Renal pelvis (tissue), 12 donors: ENCODE measurements around the gene ASAP2. TPM values are rescaled to one million over a fixed set of nuclear protein-coding genes. Genes with fewer than 3 reads are reported as not detected.

ENCODE experiments used
- DNase-seq: peaks from one replicate; pipeline ENCODE4 v3.0.0-alpha.2; 2013
- long read RNA-seq, 16 experiments: transcript quantifications; one replicate each; lab custom pipeline, GENCODE V29; 2026
- polyA plus RNA-seq, 3 donors: library from polyadenylated mRNA; unstranded; fragments of 120-200 nt; gene quantifications; one replicate each; pipeline ENCODE4 v1.2.1, GENCODE V29; 2013; ENCODE audit not compliant: insufficient read length in 3 of 3

ASAP2 gene
- 10 to 100 TPM; 53.4 to 64.2 (median 57.3) TPM for polyA plus RNA-seq
- long read RNA-seq, donor 1, full-length matches to known transcripts, result 2 of 152 reads
- long read RNA-seq, donor 1, partial matches to known transcripts, result 142 of 152 reads
- long read RNA-seq, donor 1, other reads (novel, unspliced or antisense), result 8 of 152 reads
- long read RNA-seq, donor 2, partial matches to known transcripts, result 120 of 131 reads
- long read RNA-seq, donor 2, other reads (novel, unspliced or antisense), result 11 of 131 reads
- long read RNA-seq, donor 3, full-length matches to known transcripts, result 2 of 25 reads
- long read RNA-seq, donor 3, partial matches to known transcripts, result 23 of 25 reads
- long read RNA-seq, donor 3, other reads (novel, unspliced or antisense), result 0 of 25 reads
- long read RNA-seq, donor 4, partial matches to known transcripts, result 105 of 112 reads
- long read RNA-seq, donor 4, other reads (novel, unspliced or antisense), result 6 of 112 reads
- long read RNA-seq, donor 5, full-length matches to known transcripts, result 2 of 32 reads
- long read RNA-seq, donor 5, partial matches to known transcripts, result 30 of 32 reads
- long read RNA-seq, donor 5, other reads (novel, unspliced or antisense), result 0 of 32 reads
- long read RNA-seq, donor 6, full-length matches to known transcripts, result 5 of 39 reads
- long read RNA-seq, donor 6, partial matches to known transcripts, result 34 of 39 reads
- long read RNA-seq, donor 6, other reads (novel, unspliced or antisense), result 0 of 39 reads
- long read RNA-seq, donor 7, full-length matches to known transcripts, result 3 of 38 reads
- long read RNA-seq, donor 7, partial matches to known transcripts, result 35 of 38 reads
- long read RNA-seq, donor 7, other reads (novel, unspliced or antisense), result 0 of 38 reads
- long read RNA-seq, donor 8, full-length matches to known transcripts, result 1 of 45 reads
- long read RNA-seq, donor 8, partial matches to known transcripts, result 36 of 45 reads
- long read RNA-seq, donor 8, other reads (novel, unspliced or antisense), result 8 of 45 reads
- long read RNA-seq, donor 9, full-length matches to known transcripts, result 4 of 149 reads
- long read RNA-seq, donor 9, partial matches to known transcripts, result 131 of 149 reads
- long read RNA-seq, donor 9, other reads (novel, unspliced or antisense), result 14 of 149 reads
- long read RNA-seq, donor 10, partial matches to known transcripts, result 22 of 22 reads
- long read RNA-seq, donor 10, other reads (novel, unspliced or antisense), result 0 of 22 reads
- long read RNA-seq, donor 11, full-length matches to known transcripts, result 4 of 10 reads
- long read RNA-seq, donor 11, partial matches to known transcripts, result 6 of 10 reads
- long read RNA-seq, donor 11, other reads (novel, unspliced or antisense), result 0 of 10 reads
- long read RNA-seq, donor 12, full-length matches to known transcripts, result 3 of 119 reads
- long read RNA-seq, donor 12, partial matches to known transcripts, result 100 of 119 reads
- long read RNA-seq, donor 12, other reads (novel, unspliced or antisense), result 16 of 119 reads
- long read RNA-seq, donor 13, partial matches to known transcripts, result 30 of 30 reads
- long read RNA-seq, donor 13, other reads (novel, unspliced or antisense), result 0 of 30 reads
- long read RNA-seq, donor 14, result 0 reads
- long read RNA-seq, donor 15, full-length matches to known transcripts, result 3 of 48 reads
- long read RNA-seq, donor 15, partial matches to known transcripts, result 45 of 48 reads
- long read RNA-seq, donor 15, other reads (novel, unspliced or antisense), result 0 of 48 reads
- long read RNA-seq, donor 16, full-length matches to known transcripts, result 2 of 156 reads
- long read RNA-seq, donor 16, partial matches to known transcripts, result 154 of 156 reads
- long read RNA-seq, donor 16, other reads (novel, unspliced or antisense), result 0 of 156 reads

GRCh38 chr2:9205963-9206948 lies at the start of gene ASAP2:
ASAP2 (plus strand) TSS chr2:9206812; CDS start chr2:9207105, 293 bp downstream.
- DNase-seq, result peak; percentile 68

GRCh38 chr2:9158786-9159779 lies 47.5 kb upstream of the ASAP2 start:
- DNase-seq, result no peak

GRCh38 chr2:9160732-9161131 lies 45.9 kb upstream of the ASAP2 start:
- no peak for DNase-seq

GRCh38 chr2:9162841-9163240 lies 43.8 kb upstream of the ASAP2 start:
- DNase-seq, result no peak

- no peak for DNase-seq
Measured at GRCh38 chr2:9163306-9164111, 43.1 kb upstream of the ASAP2 start.

GRCh38 chr2:9164112-9164608 lies 42.5 kb upstream of the ASAP2 start:
- DNase-seq, result no peak

GRCh38 chr2:9165625-9166024 lies 41.0 kb upstream of the ASAP2 start:
- DNase-seq, result no peak

- no peak for DNase-seq
Measured at GRCh38 chr2:9166579-9167377, 39.8 kb upstream of the ASAP2 start.

GRCh38 chr2:9167718-9168657 lies 38.6 kb upstream of the ASAP2 start:
- no peak for DNase-seq

GRCh38 chr2:9168821-9169221 lies 37.8 kb upstream of the ASAP2 start:
- DNase-seq, result no peak

GRCh38 chr2:9169349-9170107 lies 37.1 kb upstream of the ASAP2 start:
- no peak for DNase-seq

- no peak for DNase-seq
Measured at GRCh38 chr2:9170458-9171130, 36.0 kb upstream of the ASAP2 start.

GRCh38 chr2:9174771-9175437 lies 31.7 kb upstream of the ASAP2 start:
- no peak for DNase-seq
